ENCODE measurements around the gene ADGRL3.
"Not testable (repeated sequence)": the region's sequence is repeated elsewhere in the genome, so short reads cannot be mapped to it uniquely, and the experiment has no call there.

The ADGRL3 gene

GRCh38 chr4:61817071-61817470, 616.9 kb downstream of the ADGRL3 start:
- DNase-seq (ENCODE audit: low read depth): no peak

GRCh38 chr4:61820136-61820535, 620.0 kb downstream of the ADGRL3 start:
- DNase-seq (ENCODE audit: low read depth): no peak

- DNase-seq (ENCODE audit: low read depth): no peak
Measured at GRCh38 chr4:61824454-61824853, 624.3 kb downstream of the ADGRL3 start.

GRCh38 chr4:61827907-61828391, 627.8 kb downstream of the ADGRL3 start:
- no peak for DNase-seq (ENCODE audit: low read depth)

GRCh38 chr4:61828960-61829359, 628.8 kb downstream of the ADGRL3 start:
- DNase-seq (ENCODE audit: low read depth): no peak

- no peak for DNase-seq (ENCODE audit: low read depth)
Measured at GRCh38 chr4:61831987-61832386, 631.9 kb downstream of the ADGRL3 start.

- no peak for DNase-seq (ENCODE audit: low read depth)
Measured at GRCh38 chr4:61837395-61837794, 637.3 kb downstream of the ADGRL3 start.

- DNase-seq (ENCODE audit: low read depth): no peak
Measured at GRCh38 chr4:61838072-61838471, 637.9 kb downstream of the ADGRL3 start.

- no peak for DNase-seq (ENCODE audit: low read depth)
Measured at GRCh38 chr4:61841714-61842113, 641.6 kb downstream of the ADGRL3 start.

- DNase-seq (ENCODE audit: low read depth): no peak
Measured at GRCh38 chr4:61851126-61851525, 651.0 kb downstream of the ADGRL3 start.

- DNase-seq (ENCODE audit: low read depth): not testable (repeated sequence)
Measured at GRCh38 chr4:61852105-61852504, 652.0 kb downstream of the ADGRL3 start.

GRCh38 chr4:61853041-61853440, 652.9 kb downstream of the ADGRL3 start:
- no peak for DNase-seq (ENCODE audit: low read depth)

- no peak for DNase-seq (ENCODE audit: low read depth)
Measured at GRCh38 chr4:61860376-61860775, 660.2 kb downstream of the ADGRL3 start.

- DNase-seq (ENCODE audit: low read depth): no peak
Measured at GRCh38 chr4:61864286-61864685, 664.2 kb downstream of the ADGRL3 start.

GRCh38 chr4:61866378-61867030, 666.4 kb downstream of the ADGRL3 start:
- no peak for DNase-seq (ENCODE audit: low read depth)

- DNase-seq (ENCODE audit: low read depth): no peak
Measured at GRCh38 chr4:61872983-61873382, 672.9 kb downstream of the ADGRL3 start.

- DNase-seq (ENCODE audit: low read depth): no peak
Measured at GRCh38 chr4:61877266-61877665, 677.1 kb downstream of the ADGRL3 start.

GRCh38 chr4:61877893-61878292, 677.8 kb downstream of the ADGRL3 start:
- no peak for DNase-seq (ENCODE audit: low read depth)

GRCh38 chr4:61882381-61882780, 682.3 kb downstream of the ADGRL3 start:
- DNase-seq (ENCODE audit: low read depth): no peak

- no peak for DNase-seq (ENCODE audit: low read depth)
Measured at GRCh38 chr4:61886131-61886530, 686.0 kb downstream of the ADGRL3 start.

GRCh38 chr4:61889117-61889516, 689.0 kb downstream of the ADGRL3 start:
- no peak for DNase-seq (ENCODE audit: low read depth)

- no peak for DNase-seq (ENCODE audit: low read depth)
Measured at GRCh38 chr4:61890321-61890720, 690.2 kb downstream of the ADGRL3 start.

- DNase-seq (ENCODE audit: low read depth): no peak
Measured at GRCh38 chr4:61891953-61892352, 691.8 kb downstream of the ADGRL3 start.

- DNase-seq (ENCODE audit: low read depth): no peak
Measured at GRCh38 chr4:61896634-61897033, 696.5 kb downstream of the ADGRL3 start.

Measured in activated T-cell treated with anti-CD3 and anti-CD28 coated beads for 24 hours (primary cell).